NCI-H1417 treated with DMSO at 0.1 percent for 48 hours (cell line): ENCODE results near the gene HOXA5.

Experiments
- DNase-seq: peaks from one replicate; lab custom pipeline; 2025; lab: John Stamatoyannopoulos, UW

The HOXA5 gene

GRCh38 chr7:27143023-27143949 is at the start of gene HOXA5:
Gene HOXA5, minus strand, starts transcription at chr7:27143681. Its CDS starts 74 bp downstream, at chr7:27143607.
- DNase-seq = peak; percentile 62

GRCh38 chr7:27192546-27193334 is 49.3 kb upstream of the HOXA5 start:
- no peak for DNase-seq

GRCh38 chr7:27191833-27192545 is 48.5 kb upstream of the HOXA5 start:
- no peak for DNase-seq

GRCh38 chr7:27191161-27191731 is 47.8 kb upstream of the HOXA5 start:
- no peak for DNase-seq

- DNase-seq = no peak
Observed at GRCh38 chr7:27189997-27190748, 46.7 kb upstream of the HOXA5 start.

GRCh38 chr7:27189295-27189996 is 46.0 kb upstream of the HOXA5 start:
- DNase-seq = no peak

- DNase-seq = no peak
Observed at GRCh38 chr7:27188386-27189294, 45.2 kb upstream of the HOXA5 start.

- no peak for DNase-seq
Observed at GRCh38 chr7:27187475-27188385, 44.2 kb upstream of the HOXA5 start.

GRCh38 chr7:27186668-27187474 is 43.4 kb upstream of the HOXA5 start:
- DNase-seq = no peak

- no peak for DNase-seq
Observed at GRCh38 chr7:27185854-27186667, 42.6 kb upstream of the HOXA5 start.

GRCh38 chr7:27185013-27185853 is 41.8 kb upstream of the HOXA5 start, which contains the start of gene HOXA11:
Gene HOXA11, minus strand, starts transcription at chr7:27185232. Its CDS starts 88 bp downstream, at chr7:27185144.
- no peak for DNase-seq

- DNase-seq = peak; percentile 43
Observed at GRCh38 chr7:27184337-27185012, 41.0 kb upstream of the HOXA5 start.

GRCh38 chr7:27183682-27184336 is 40.3 kb upstream of the HOXA5 start:
- DNase-seq = no peak

GRCh38 chr7:27182861-27183681 is 39.6 kb upstream of the HOXA5 start:
- DNase-seq = no peak
